ENCODE measurements around the gene C11orf58.

The C11orf58 gene

GRCh38 chr11:16783321-16783801 is 44.9 kb downstream of the C11orf58 start:
- in situ Hi-C loops (cut with MboI; ENCODE audit: low sequenced_read_pairs): loop anchor here (10.0 kb wide), 1 partner anchor 281 kb away; no protein-coding TSS in a partner anchor

DNA sequence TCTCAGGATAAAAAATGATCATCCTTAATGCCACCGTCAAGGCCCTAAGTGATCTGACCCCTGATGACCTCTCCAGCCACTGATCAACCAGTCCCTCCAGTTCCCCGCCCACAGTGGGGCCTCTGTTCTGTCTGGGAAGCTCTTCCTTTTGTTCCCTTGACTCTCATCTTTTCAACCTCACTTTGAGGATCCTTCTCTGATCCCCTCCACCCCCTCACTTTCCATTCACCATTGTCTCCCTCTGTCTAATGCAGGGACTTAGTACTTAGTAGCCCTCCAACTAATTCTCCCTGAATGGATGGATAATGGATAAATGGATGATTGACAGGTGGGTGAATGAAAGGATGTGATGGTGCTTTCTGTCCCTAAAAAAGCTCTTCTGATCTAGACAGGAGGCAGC is 45.6 kb downstream of the C11orf58 start:
- in situ Hi-C loops (cut with MboI; ENCODE audit: low sequenced_read_pairs): loop anchor here (10.0 kb wide), 1 partner anchor 281 kb away; no protein-coding TSS in a partner anchor

DNA sequence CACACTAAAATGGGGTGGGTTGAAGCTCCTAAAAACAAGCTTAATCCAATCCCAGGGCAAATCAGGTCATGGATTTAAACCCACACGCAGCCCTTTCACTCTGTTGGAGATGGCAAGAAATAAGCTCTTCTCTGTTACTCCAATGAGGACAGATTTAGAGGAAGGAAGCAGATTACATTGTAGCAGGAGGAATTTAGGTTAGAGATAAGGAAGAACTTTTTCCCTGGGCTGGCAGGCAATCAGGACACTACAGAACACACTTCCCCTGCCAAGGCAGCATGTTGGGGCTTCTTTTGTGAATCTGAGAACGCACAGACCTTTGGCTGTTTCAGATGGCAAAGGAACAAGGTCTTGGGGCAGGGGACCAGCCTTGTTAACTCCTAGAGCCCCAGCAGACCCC is 46.2 kb downstream of the C11orf58 start:
- in situ Hi-C loops (cut with MboI; ENCODE audit: low sequenced_read_pairs): loop anchor here (10.0 kb wide), 1 partner anchor 280 kb away; no protein-coding TSS in a partner anchor

DNA sequence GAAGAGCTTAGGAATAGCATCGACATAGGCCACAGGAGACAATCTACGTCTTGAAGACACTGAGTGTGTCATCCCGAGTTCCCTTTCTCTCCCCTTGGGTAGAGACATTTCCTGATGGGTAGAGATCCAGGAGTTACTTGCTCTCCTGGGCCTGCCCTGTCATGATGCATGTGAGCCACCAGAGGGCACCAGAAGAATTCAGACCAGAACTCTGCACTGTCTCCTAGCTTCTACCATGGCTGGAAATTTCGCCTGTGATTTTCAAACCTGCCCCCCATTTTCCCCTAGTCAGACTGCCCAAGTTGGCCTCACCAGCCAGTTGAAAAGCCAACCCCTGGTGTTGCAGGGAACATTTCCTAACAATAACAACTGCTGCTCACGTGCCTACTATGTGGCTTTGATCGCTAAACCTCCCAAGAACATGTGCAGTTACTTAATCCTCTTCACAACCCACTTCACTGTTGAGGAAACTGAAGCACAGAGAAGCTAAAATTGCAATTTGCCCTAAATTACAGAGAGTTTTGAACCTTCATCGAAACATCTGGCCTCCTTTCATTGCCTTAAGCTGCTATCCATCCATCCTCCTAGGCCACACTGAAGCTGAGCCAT is 47.2 kb downstream of the C11orf58 start:
- in situ Hi-C loops (cut with MboI; ENCODE audit: low sequenced_read_pairs): loop anchor here (10.0 kb wide), 1 partner anchor 279 kb away; no protein-coding TSS in a partner anchor

- in situ Hi-C loops (cut with MboI; ENCODE audit: low sequenced_read_pairs): loop anchor here (10.0 kb wide), 1 partner anchor 279 kb away; no protein-coding TSS in a partner anchor
Measured at GRCh38 chr11:16786131-16786530, 47.7 kb downstream of the C11orf58 start.

DNA sequence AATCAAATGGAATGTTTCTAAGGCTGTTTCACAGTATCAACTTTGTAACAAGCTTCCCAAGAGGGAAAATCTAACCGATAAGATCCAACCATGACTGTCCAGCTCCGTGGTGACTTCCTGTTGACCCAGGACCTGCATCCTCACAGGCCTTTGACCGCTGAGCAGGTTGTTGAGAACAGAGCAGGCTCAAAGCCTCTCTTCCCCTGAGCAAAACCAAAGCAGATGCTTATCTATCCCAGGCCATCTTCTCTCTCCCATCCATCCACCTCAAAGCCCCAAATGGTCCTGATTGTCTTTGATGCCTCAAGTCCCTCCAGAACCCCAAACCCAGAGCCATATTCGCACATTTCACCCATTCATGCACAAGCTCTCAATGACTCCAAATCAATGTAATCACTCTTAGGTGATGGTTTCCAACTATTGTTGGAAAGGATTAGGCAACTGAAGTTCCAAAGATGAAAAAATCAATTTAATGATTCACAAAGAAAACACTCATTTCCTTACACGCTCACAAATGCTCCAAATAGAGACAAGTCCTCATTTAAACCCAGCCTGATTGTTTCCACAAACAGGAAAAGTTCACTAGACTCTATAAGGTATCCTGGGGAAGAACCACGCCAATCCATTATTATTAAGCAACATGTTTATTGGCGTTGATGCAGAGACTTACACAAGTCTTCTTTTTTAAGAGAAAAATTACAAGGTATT is 48.7 kb downstream of the C11orf58 start:
- in situ Hi-C loops (cut with MboI; ENCODE audit: low sequenced_read_pairs): loop anchor here (10.0 kb wide), 1 partner anchor 278 kb away; no protein-coding TSS in a partner anchor

DNA sequence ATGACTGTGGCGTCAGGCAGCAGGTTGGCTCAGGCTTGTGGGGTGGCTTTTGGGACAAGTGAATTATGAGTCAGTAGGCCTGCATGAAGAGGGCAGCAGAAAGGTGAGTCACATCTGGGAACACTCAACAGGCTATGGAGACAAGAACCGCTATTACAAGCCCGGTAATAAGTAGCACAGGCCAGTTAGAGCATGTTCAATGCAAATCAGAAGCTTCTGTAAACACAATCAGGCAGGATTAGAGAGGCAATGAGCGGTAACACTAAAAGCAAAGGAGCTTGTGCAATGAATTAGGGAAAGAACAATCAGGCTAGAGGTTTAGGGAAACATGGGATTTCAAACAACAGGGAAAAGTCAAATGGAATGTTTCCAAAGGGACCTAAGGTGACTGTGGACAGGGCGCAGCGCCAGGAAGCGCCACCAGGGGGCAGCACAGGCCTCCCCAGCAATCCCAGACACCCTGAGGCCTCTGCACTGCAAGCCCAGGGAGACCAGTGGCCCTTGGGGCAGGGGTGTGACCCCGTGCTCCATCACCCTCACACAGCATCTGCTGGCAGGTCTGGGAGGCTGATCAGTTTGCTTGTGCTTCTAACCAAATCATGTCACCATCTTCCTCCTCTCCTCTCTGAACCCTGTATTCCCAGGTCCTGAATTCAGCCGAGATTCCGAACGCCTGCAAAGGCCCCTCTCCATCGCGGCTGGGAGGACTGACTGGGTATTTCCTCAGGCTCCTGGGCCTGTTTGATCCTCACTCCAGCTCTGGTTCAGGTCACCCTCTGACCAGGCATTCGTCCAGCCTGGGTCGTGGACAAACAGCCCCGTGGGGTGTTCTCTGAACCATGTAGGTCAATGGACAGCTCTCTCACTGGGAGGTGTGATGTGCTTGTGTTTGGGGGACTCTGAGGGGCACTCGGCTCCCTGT is 50.0 kb downstream of the C11orf58 start:
- in situ Hi-C loops (cut with MboI; ENCODE audit: low sequenced_read_pairs): loop anchor here (10.0 kb wide), 1 partner anchor 276 kb away; no protein-coding TSS in a partner anchor

GRCh38 chr11:16789063-16789420 is 50.6 kb downstream of the C11orf58 start:
- in situ Hi-C loops (cut with MboI; ENCODE audit: low sequenced_read_pairs): loop anchor here (10.0 kb wide), 1 partner anchor 276 kb away; no protein-coding TSS in a partner anchor

- in situ Hi-C loops (cut with MboI; ENCODE audit: low sequenced_read_pairs): loop anchor here (10.0 kb wide), 1 partner anchor 275 kb away; no protein-coding TSS in a partner anchor
Measured at GRCh38 chr11:16789560-16790485, 51.4 kb downstream of the C11orf58 start.

DNA sequence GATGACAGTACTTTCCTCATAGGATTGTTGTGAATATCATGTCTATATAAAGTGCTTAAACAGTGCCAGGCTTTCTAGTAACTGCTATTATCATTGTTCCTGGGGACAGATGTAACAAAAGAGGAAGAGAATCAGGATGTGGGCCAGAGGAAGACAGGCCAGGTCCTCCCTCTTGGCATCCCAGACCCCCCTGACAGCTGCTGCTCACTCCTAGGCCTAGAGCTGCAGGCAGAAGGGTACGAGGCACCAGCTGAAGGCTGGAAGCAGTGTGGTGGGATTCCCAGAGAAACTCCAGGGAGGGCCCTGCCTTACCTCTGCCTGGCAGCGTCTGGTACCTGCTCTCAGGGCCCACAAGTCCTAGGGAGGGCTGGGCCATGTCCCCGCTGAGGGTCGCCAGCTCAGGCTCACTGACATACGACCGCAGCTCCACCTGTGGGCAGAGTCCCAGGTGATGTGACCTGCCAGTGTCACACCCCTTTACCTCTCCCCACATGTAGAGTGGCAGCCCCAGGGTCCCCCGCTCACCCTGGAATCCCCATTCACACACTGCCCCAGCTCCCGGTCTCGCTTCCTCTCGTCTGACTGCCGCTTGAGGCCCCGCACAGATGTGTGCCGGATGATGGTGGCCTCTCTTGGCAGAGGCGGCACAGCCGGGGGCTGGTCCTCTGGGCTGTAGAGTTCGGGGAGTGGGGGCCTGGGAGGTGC is 52.2 kb downstream of the C11orf58 start:
- in situ Hi-C loops (cut with MboI; ENCODE audit: low sequenced_read_pairs): no loop called here

GRCh38 chr11:16791191-16791961 is 52.9 kb downstream of the C11orf58 start:
- in situ Hi-C loops (cut with MboI; ENCODE audit: low sequenced_read_pairs): no loop called here

GRCh38 chr11:16792426-16792825 is 54.0 kb downstream of the C11orf58 start:
- in situ Hi-C loops (cut with MboI; ENCODE audit: low sequenced_read_pairs): no loop called here

- in situ Hi-C loops (cut with MboI; ENCODE audit: low sequenced_read_pairs): no loop called here
Measured at GRCh38 chr11:16793009-16793408, 54.6 kb downstream of the C11orf58 start.

DNA sequence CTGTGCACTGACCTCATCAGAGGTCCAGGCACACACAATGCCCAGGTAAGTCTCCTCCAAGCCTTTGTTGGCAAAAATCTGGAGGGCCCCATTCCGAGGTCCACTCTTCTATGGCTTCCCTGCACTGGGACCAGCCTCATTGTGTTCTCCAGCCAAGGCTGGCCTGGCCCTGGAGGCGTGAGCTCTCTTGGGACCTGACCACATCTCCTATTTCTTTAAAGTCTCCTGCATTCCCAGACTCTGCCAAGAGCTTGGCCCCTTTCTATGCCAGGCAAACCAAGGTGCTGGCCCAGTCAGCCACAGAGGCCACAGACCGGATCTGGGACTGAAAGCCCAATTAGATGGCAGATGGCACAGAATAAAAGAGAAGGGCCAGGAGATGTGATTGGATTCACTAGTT is 55.1 kb downstream of the C11orf58 start:
- in situ Hi-C loops (cut with MboI; ENCODE audit: low sequenced_read_pairs): no loop called here

DNA sequence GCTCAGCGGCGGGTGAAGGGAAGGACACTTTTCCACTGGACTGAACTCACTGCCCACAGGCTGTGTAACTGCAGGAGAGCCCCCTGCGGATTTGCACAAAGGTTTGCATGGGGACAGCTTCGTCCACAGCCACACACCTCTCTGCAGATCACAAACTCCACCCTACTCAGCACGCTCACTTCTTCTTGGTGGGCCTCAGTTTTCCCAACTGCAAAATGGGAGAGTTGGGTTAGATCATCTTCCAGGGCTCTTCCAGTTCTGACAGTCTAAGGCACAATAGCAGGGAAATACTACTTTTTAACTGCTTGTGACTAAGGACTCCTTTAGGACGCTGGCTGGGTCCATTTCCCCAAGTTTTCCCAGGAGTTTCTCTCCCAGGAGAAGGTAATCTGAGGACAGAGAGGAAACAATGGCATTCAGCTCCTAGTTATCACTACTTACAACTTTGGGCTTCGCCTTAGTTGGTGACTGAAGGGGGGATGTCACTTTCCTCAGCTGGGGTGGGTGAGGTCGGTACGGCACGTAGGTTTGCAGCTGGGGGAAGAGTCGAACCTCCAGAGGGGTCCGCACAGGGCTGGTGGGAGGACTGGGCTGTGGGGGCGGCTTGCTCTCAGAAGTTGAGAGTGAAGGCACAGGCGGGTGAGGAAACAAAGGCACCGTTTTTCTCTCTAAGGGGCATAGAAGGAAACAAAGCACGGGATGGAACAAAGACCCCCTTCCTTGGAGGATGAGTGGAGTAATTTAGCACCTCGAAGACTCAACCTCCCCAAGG is 55.8 kb downstream of the C11orf58 start:
- in situ Hi-C loops (cut with MboI; ENCODE audit: low sequenced_read_pairs): no loop called here

- in situ Hi-C loops (cut with MboI; ENCODE audit: low sequenced_read_pairs): no loop called here
Measured at GRCh38 chr11:16795146-16795545, 56.7 kb downstream of the C11orf58 start.

DNA sequence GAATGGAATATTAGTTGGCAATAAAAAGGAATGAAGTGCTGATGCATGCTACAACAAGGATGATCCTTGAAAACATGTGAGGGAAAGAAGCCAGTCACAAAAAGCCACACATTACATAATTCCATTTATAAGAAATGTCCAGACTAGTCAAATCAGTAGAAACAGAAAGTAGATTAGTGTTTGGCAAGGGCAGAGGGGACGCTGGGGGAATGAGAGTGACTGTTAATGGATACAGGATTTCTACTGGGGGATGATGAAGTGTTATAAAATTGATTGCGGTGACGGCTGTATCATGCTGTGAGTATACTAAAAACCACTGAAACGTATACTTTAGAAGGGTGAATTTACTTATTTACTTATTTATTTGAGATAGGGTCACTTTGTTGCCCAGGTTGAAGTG is 57.9 kb downstream of the C11orf58 start:
- in situ Hi-C loops (cut with MboI; ENCODE audit: low sequenced_read_pairs): no loop called here

GRCh38 chr11:16797776-16798175 is 59.3 kb downstream of the C11orf58 start:
- in situ Hi-C loops (cut with MboI; ENCODE audit: low sequenced_read_pairs): no loop called here
